GM12878 (cell line): ENCODE measurements around the gene GSTCD. TPM values are rescaled to one million over a fixed set of nuclear protein-coding genes. Genes with fewer than 3 reads are reported as not detected.

ENCODE experiments used
- ATAC-seq: fragments of 200-7000 bp; cut with Tn5 transposase; 3 replicates; pipeline ENCODE4 v1.9.1; 2020; ENCODE audit warnings: mild to moderate bottlenecking, moderate library complexity
- BruUV-seq: library from RNA; stranded (reverse); fragments of 400-500 nt; replicated peaks from 2 replicates; lab custom pipeline; 2021; lab: Mats Ljungman, UMichigan
- CTCF ChIA-PET: fragments of 300-600 bp; sonication (Branson Sonifier 250); formaldehyde crosslinking; extraction: SDS; loops from one replicate; lab custom pipeline; 2021; ENCODE audit warnings: inconsistent platforms; lab: Yijun Ruan, JAX
- POLR2A ChIA-PET: fragments of 350-600 bp; formaldehyde crosslinking; extraction: SDS; loops from one replicate; lab custom pipeline; 2021; ENCODE audit warnings: inconsistent platforms; lab: Charles Lee
- RAD21 ChIA-PET: fragments of 300-600 bp; sonication (Branson Sonifier 250); formaldehyde crosslinking; loops from one replicate; lab custom pipeline; 2023; ENCODE audit warnings: antibody characterized with exemption; ENCODE audit not compliant: unreplicated experiment; lab: Charles Lee
- SMC1A ChIA-PET: fragments of 300-600 bp; sonication (Branson Sonifier 250); formaldehyde crosslinking; loops from one replicate; lab custom pipeline; 2023; ENCODE audit not compliant: unreplicated experiment, uncharacterized antibody; lab: Charles Lee
- DNase-seq: peaks from one replicate; pipeline ENCODE4 v3.0.0-alpha.2; 2011; ENCODE audit warnings: low read depth, low spot score
- FAIRE-seq: peaks from 3 replicates; lab custom pipeline; 2011; peaks lifted over from hg19 to GRCh38; lab: Jason Lieb, UNC
- H2AFZ ChIP-seq: 2 replicates; pipeline ENCODE4 v1.6.0; 2011; ENCODE audit warnings: low read depth, low read length, control low read depth; ENCODE audit not compliant: control insufficient read depth
- H3K27ac ChIP-seq: 2 replicates; pipeline ENCODE4 v1.5.1; 2011; ENCODE audit warnings: control low read depth; ENCODE audit not compliant: control insufficient read depth, insufficient read depth
- H3K27me3 ChIP-seq, 2 experiments: replicated peaks in 1 of 2; 2 replicates each; pipeline versions ENCODE4 v1.6.0 to v1.6.1; 2011; ENCODE audit warnings: low read length in 1 of 2; ENCODE audit not compliant: control insufficient read depth in 2 of 2, insufficient read depth in 2 of 2
- H3K36me3 ChIP-seq, 2 experiments: 2 replicates each; pipeline ENCODE4 v1.5.1; 2011; ENCODE audit warnings: low read length in 1 of 2; ENCODE audit not compliant: control insufficient read depth in 2 of 2, insufficient read depth in 2 of 2
- H3K4me1 ChIP-seq: 2 replicates; pipeline ENCODE4 v1.6.1; 2011; ENCODE audit warnings: mild to moderate bottlenecking, low read length, moderate library complexity, mixed read lengths; ENCODE audit not compliant: control insufficient read depth, insufficient read depth
- H3K4me2 ChIP-seq: 2 replicates; pipeline ENCODE4 v1.6.0; 2011; ENCODE audit warnings: control low read depth; ENCODE audit not compliant: control insufficient read depth, insufficient read depth
- H3K4me3 ChIP-seq: fragments of 200-600 bp; sonication (generic); 2 replicates; pipeline ENCODE4 v1.5.1; 2016
- H3K79me2 ChIP-seq: 2 replicates; pipeline ENCODE4 v1.6.0; 2011; ENCODE audit warnings: low read length; ENCODE audit not compliant: control insufficient read depth, insufficient read depth
- H3K9ac ChIP-seq: 2 replicates; pipeline ENCODE4 v1.8.0; 2011; ENCODE audit warnings: low read length, control low read depth, mixed read lengths; ENCODE audit not compliant: control insufficient read depth, insufficient read depth
- H3K9me3 ChIP-seq: replicated peaks from 3 replicates; pipeline ENCODE4 v1.5.1; 2011; ENCODE audit warnings: mild to moderate bottlenecking, low read length; ENCODE audit not compliant: control insufficient read depth, insufficient read depth
- H4K20me1 ChIP-seq: 2 replicates; pipeline ENCODE4 v1.6.0; 2011; ENCODE audit not compliant: control insufficient read depth, insufficient read depth
- ATF2 ChIP-seq: IDR thresholded peaks from 2 replicates; pipeline ENCODE4 v1.6.1; 2012; ENCODE audit warnings: low read length, inconsistent platforms
- ATF7 ChIP-seq: fragments of 450-650 bp; IDR thresholded peaks from 2 replicates; pipeline ENCODE4 v1.6.1; 2016; ENCODE audit warnings: low read depth, mild to moderate bottlenecking
- EGR1 ChIP-seq, 2 experiments: IDR thresholded peaks; 1 replicate in 1 of 2; 2 replicates in 1 of 2; pipeline ENCODE4 v1.6.1; 2011 to 2012; ENCODE audit warnings: low read depth in 2 of 2, low read length in 2 of 2, borderline replicate concordance in 1 of 2, mild to moderate bottlenecking in 1 of 2, moderate library complexity in 1 of 2
- ESRRA ChIP-seq: IDR thresholded peaks from 2 replicates; pipeline ENCODE4 v1.6.1; 2012; ENCODE audit warnings: mild to moderate bottlenecking, low read length, improper control_type of control experiment
- FOS ChIP-seq: IDR thresholded peaks from 3 replicates; pipeline ENCODE4 v1.6.1; 2011; ENCODE audit warnings: borderline replicate concordance; ENCODE audit not compliant: insufficient read length; ENCODE audit errors: extremely low read depth
- GABPA ChIP-seq: IDR thresholded peaks from 2 replicates; pipeline ENCODE4 v1.6.1; 2014; ENCODE audit warnings: antibody characterized with exemption, low read depth, mild to moderate bottlenecking, inconsistent platforms
- IKZF2 ChIP-seq, 2 experiments: fragments of 450-650 bp; IDR thresholded peaks; 2 replicates each; pipeline ENCODE4 v1.6.1; 2017; ENCODE audit warnings: mild to moderate bottlenecking in 2 of 2, moderate library complexity in 2 of 2
- IRF4 ChIP-seq: IDR thresholded peaks from 2 replicates; pipeline ENCODE4 v1.6.1; 2011; ENCODE audit warnings: low read depth, low read length
- MEF2A ChIP-seq: IDR thresholded peaks from 2 replicates; pipeline ENCODE4 v1.6.1; 2011; ENCODE audit warnings: low read depth, mild to moderate bottlenecking, low read length, moderate library complexity; ENCODE audit not compliant: insufficient read depth
- MYC ChIP-seq: IDR thresholded peaks from 2 replicates; pipeline ENCODE4 v1.6.1; 2011; ENCODE audit warnings: mild to moderate bottlenecking, low read length, moderate library complexity, inconsistent platforms; ENCODE audit not compliant: insufficient read depth, insufficient replicate concordance, insufficient read length, severe bottlenecking
- NBN ChIP-seq: fragments of 450-650 bp; IDR thresholded peaks from 2 replicates; pipeline ENCODE4 v1.6.1; 2016
- NFIC ChIP-seq: IDR thresholded peaks from 2 replicates; pipeline ENCODE4 v1.6.1; 2012; ENCODE audit warnings: low read depth, mild to moderate bottlenecking, inconsistent platforms, low read length, moderate library complexity
- RBBP5 ChIP-seq: fragments of 200-600 bp; sonication (generic); conservative IDR thresholded peaks from 2 replicates; pipeline ENCODE4 v1.6.1; 2016
- SIX5 ChIP-seq: IDR thresholded peaks from 2 replicates; pipeline ENCODE4 v1.6.1; 2011; ENCODE audit warnings: mild to moderate bottlenecking, low read depth, low read length, moderate library complexity; ENCODE audit not compliant: severe bottlenecking
- TCF3 ChIP-seq: IDR thresholded peaks from 2 replicates; pipeline ENCODE4 v1.6.1; 2012; ENCODE audit warnings: low read depth, mild to moderate bottlenecking, low read length, borderline replicate concordance; ENCODE audit not compliant: insufficient read depth
- ZBTB40 ChIP-seq: fragments of 450-650 bp; IDR thresholded peaks from 2 replicates; pipeline ENCODE4 v1.6.1; 2016; ENCODE audit warnings: mild to moderate bottlenecking, moderate library complexity, borderline replicate concordance
- ZNF24 ChIP-seq: fragments of 450-650 bp; IDR thresholded peaks from 2 replicates; pipeline ENCODE4 v1.6.1; 2017; ENCODE audit warnings: antibody characterized with exemption, mild to moderate bottlenecking
- WGBS: methylation state at CpG from one replicate; pipeline ENCODE4 v1.1.6; 2016; ENCODE audit warnings: low lambda C conversion rate; ENCODE audit not compliant: insufficient replicate concordance, insufficient coverage; ENCODE audit errors: missing lambda C conversion rate; 5-methylcytosine and 5-hydroxymethylcytosine counted together
- in situ Hi-C: fragments of 300-500 bp; cut with MboI; formaldehyde crosslinking; loops from 9 replicates; pipeline ENCODE4 v1.14.3; 2018; ENCODE audit warnings: mixed read lengths
- intact Hi-C: fragments of 100-400 bp; cut with micrococcal nuclease; formaldehyde crosslinking; loops from one replicate; pipeline ENCODE4 v1.14.2; 2022; ENCODE audit not compliant: unreplicated experiment
- polyA plus RNA-seq, 11 experiments: library from polyadenylated mRNA; depleted of rRNA in 4 of 11; unstranded in 6 of 11; stranded (reverse) in 5 of 11; fragments of >200 nt; fragmentation: Nextera tagmentation in 4 of 11; fragmentation: Illumina TruSeq in 1 of 11; extraction: Ambion mirVana in 4 of 11; extraction: Trizol in 1 of 11; gene quantifications; 1 replicate in 1 of 11; 2 replicates in 10 of 11; pipeline versions ENCODE4 v1.2.1 to v1.2.3, GENCODE V29; 2011 to 2016; ENCODE audit warnings: inconsistent platforms in 2 of 11, missing spikeins in 2 of 11, low read depth in 1 of 11
- total RNA-seq, 4 experiments: library from RNA; depleted of rRNA in 3 of 4; stranded (reverse); fragments of >200 nt in 3 of 4; fragmentation: Illumina TruSeq in 1 of 4; extraction: Trizol in 1 of 4; gene quantifications; 2 replicates each; pipeline versions ENCODE4 v1.2.1 to v1.2.3, GENCODE V29; 2013 to 2021

GSTCD gene
- total and polyA plus RNA-seq, 10 of the 15 experiments (the other 5 are each of a cell fraction or from before 2014, with no cell fraction given) = 4.3 to 28.4 (median 14.1) TPM

- CTCF ChIA-PET = interaction anchor here (1.1 to 1.7 kb wide), 2 partner anchors 37 to 255 kb away, joined by 3 to 13 read pairs; no protein-coding TSS in a partner anchor
- RAD21 ChIA-PET = interaction anchor here (0.8 to 2.1 kb wide), 3 partner anchors 25 to 107 kb away, joined by 3 to 7 read pairs (median 5); no protein-coding TSS in a partner anchor
- no peaks in the 10 kb centered on the region for H3K4me1 ChIP-seq
- 47% methylated on average over 2 of the region's 2 CpGs for WGBS
- ATAC-seq (peak; percentile 70), FAIRE-seq (no peak), DNase-seq (no peak)
- no peaks in the 10 kb centered on the region for H3K9me3 ChIP-seq
- H3K27ac ChIP-seq = no peak overlapping the region
- no peaks in the 10 kb centered on the region for H3K27me3 ChIP-seq
- in situ Hi-C loops (no loop called here), intact Hi-C loops (no loop called here)
- no peak overlapping the region for H3K4me2 ChIP-seq
- no TSS peak for BruUV-seq
- H3K36me3 ChIP-seq = no peaks in the 10 kb centered on the region
- H2AFZ ChIP-seq = no peak overlapping the region
- POLR2A ChIA-PET = interaction anchor here (0.5 kb wide), 1 partner anchor 539 kb away, joined by 3 read pairs; no protein-coding TSS in a partner anchor
- H3K9ac ChIP-seq = no peak overlapping the region
- SMC1A ChIA-PET = interaction anchor here (0.9 to 1.7 kb wide), 9 partner anchors 9 to 231 kb away, joined by 3 to 8 read pairs (median 3); partner anchors contain the start of genes GSTCD and INTS12
- no peak overlapping the region for H3K4me3 ChIP-seq
- H4K20me1 ChIP-seq = no peaks in the 10 kb centered on the region
- H3K79me2 ChIP-seq = no peaks in the 10 kb centered on the region
- peak; percentile 39 for TF ChIP-seq ATF7
- TF ChIP-seq IRF4 = no peak
- TF ChIP-seq ZNF24 = no peak
- no peak for TF ChIP-seq ESRRA
- TF ChIP-seq NBN = no peak
- TF ChIP-seq GABPA = no peak
- TF ChIP-seq FOS = no peak
- no peak for TF ChIP-seq IKZF2 (IDR thresholded peaks at IDR 0.05)
- 0 out of 2 replicates have a peak, but pooled peaks have one; percentile 29 for TF ChIP-seq MEF2A
- TF ChIP-seq ZBTB40 = no peak
- no peak for TF ChIP-seq RBBP5
- TF ChIP-seq MYC = no peak
- 0 out of 2 replicates have a peak, but pooled peaks have one; percentile 59 for TF ChIP-seq ATF2
- no peak for TF ChIP-seq SIX5
- TF ChIP-seq NFIC = peak; percentile 80; the same call in 1 of the 2 replicates
- TF ChIP-seq TCF3 = no peak
- TF ChIP-seq EGR1 (IDR thresholded peaks at IDR 0.05; ENCODE audit: borderline replicate concordance in 1 of 2, low read depth in 2 of 2, low read length in 2 of 2) = no peak
These were observed 43.2 kb downstream of the GSTCD start for GRCh38 chr4:105751718-105752299.
